BLaER1 (cell line): Measurements from ENCODE around the gene GOLT1A.

ENCODE experiments used
- H3K27ac ChIP-seq: shearing (Covaris generic); formaldehyde crosslinking; 2 replicates; pipeline ENCODE4 v1.8.1; 2022
- H3K27me3 ChIP-seq: shearing (Covaris generic); formaldehyde crosslinking; 2 replicates; pipeline ENCODE4 v1.8.1; 2022
- H3K36me3 ChIP-seq: shearing (Covaris generic); formaldehyde crosslinking; 2 replicates; pipeline ENCODE4 v1.8.1; 2022
- H3K4me1 ChIP-seq: shearing (Covaris generic); formaldehyde crosslinking; 2 replicates; pipeline ENCODE4 v1.8.1; 2022
- H3K4me2 ChIP-seq: shearing (Covaris generic); formaldehyde crosslinking; 2 replicates; pipeline ENCODE4 v1.8.1; 2022
- H3K4me3 ChIP-seq: shearing (Covaris generic); formaldehyde crosslinking; 2 replicates; pipeline ENCODE4 v1.8.1; 2022
- H3K9ac ChIP-seq: shearing (Covaris generic); formaldehyde crosslinking; 2 replicates; pipeline ENCODE4 v1.8.1; 2022
- H3K9me3 ChIP-seq: shearing (Covaris generic); formaldehyde crosslinking; 2 replicates; pipeline ENCODE4 v1.8.1; 2022
- H4K20me1 ChIP-seq: shearing (Covaris generic); formaldehyde crosslinking; 2 replicates; pipeline ENCODE4 v1.8.1; 2022
- Cebpa-rat ChIP-seq: shearing (Covaris generic); IDR thresholded peaks from 2 replicates; pipeline ENCODE4 v1.8.1; 2022

The GOLT1A gene

DNA sequence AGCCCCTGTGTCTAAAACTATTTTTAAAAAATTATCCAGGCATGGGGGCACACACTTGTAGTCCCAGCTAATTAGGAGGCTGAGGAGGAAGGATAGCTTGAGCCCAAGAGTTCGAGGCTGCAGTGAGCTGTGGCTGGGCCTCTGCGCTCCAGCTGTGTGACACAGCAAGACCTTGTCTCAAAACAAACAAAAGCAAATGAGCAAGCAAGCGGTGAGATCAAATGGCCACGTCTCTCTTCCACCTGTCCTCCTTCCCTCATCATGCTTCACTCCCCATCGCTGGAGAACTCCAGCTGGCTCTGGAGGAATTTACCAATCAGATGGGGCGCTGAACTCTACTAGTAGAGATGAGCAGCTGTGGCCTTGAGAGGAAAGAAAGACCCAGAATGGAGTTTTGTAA, 33.7 kb downstream of the GOLT1A start:
- Histone ChIP-seq H3K4me1 (peaks cover 59% of the 10 kb centered on the region), H3K27me3 (no peaks in the 10 kb centered on the region), H3K27ac (no peak overlapping the region), H3K9me3 (no peaks in the 10 kb centered on the region), H3K4me3 (no peak overlapping the region), H4K20me1 (no peaks in the 10 kb centered on the region), H3K36me3 (no peaks in the 10 kb centered on the region), H3K9ac (no peak overlapping the region), H3K4me2 (peak overlapping the region; percentile 77)
- no peak for TF ChIP-seq Cebpa-rat

DNA sequence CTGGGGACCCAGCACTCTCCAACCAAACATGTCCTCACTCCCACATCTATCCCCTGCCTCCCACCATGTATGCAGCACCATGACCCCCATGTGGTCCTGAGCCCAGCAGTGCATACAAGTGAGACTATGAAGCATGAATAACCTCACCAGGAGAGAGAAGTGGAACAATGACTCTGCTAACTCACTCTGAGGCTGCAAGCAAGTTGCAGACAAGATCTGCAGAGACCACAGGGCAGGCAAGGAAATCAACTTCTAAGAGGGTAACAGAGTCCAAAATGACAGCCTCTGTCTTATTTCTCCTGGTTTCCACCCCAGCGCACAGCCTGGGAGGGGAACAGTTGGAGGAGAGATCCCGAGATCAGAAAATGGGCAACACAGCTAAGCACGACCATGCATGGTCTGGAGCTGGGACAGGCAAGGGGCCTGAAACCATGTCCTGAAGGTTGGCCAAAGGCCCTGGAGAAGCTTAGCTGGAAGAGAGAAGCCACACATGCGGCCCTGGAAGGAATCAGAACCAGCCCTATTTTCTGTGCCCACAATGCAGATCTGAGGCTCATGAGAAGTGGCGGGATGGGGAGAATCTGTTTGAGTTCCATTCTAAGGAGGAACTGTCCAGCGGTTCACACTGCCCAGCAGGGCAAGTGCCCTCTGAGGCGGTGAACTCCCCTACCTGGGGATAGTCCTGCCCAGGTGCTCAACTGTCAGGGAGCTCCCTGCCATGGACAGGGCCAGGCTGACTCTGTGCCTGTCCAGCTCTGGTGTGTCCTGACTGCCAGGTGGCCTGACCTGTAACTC, 35.1 kb downstream of the GOLT1A start:
- Histone ChIP-seq H3K9me3 (no peaks in the 10 kb centered on the region), H3K36me3 (no peaks in the 10 kb centered on the region), H3K4me3 (peak overlapping the region; percentile 15; the same call in 1 of the 2 replicates), H4K20me1 (no peaks in the 10 kb centered on the region), H3K9ac (peak overlapping the region; percentile 16; the same call in 1 of the 2 replicates), H3K4me1 (peaks cover 59% of the 10 kb centered on the region), H3K27me3 (no peaks in the 10 kb centered on the region), H3K4me2 (peak overlapping the region; percentile 77), H3K27ac (peak overlapping the region; percentile 16; the same call in 1 of the 2 replicates)
- no peak for TF ChIP-seq Cebpa-rat

DNA sequence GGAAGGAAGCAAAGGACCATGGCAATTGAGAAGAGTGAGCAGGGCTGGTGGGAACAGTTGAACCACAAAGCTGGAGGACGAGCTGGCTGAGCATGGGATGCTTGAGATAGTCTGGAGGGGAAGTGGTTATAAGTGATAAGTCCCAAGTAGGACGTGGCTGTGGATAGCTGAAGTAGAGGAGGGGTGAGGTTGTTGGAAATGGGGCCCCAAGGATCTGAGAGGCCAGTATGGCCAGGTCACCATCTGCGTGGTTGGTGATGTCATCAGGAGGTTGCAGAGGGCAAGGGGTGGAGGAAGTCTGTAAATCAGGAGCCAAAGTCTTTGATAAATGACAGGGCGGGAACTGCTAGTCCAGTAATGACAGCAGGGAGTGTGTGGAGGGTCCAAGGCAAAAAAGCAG, 36.7 kb downstream of the GOLT1A start:
- Histone ChIP-seq H4K20me1 (no peaks in the 10 kb centered on the region), H3K4me2 (peak overlapping the region; percentile 77), H3K9ac (no peak overlapping the region), H3K9me3 (no peaks in the 10 kb centered on the region), H3K27me3 (no peaks in the 10 kb centered on the region), H3K27ac (peak overlapping the region; percentile 16; the same call in 1 of the 2 replicates), H3K4me1 (peaks cover 59% of the 10 kb centered on the region), H3K36me3 (no peaks in the 10 kb centered on the region), H3K4me3 (no peak overlapping the region)
- no peak for TF ChIP-seq Cebpa-rat

DNA sequence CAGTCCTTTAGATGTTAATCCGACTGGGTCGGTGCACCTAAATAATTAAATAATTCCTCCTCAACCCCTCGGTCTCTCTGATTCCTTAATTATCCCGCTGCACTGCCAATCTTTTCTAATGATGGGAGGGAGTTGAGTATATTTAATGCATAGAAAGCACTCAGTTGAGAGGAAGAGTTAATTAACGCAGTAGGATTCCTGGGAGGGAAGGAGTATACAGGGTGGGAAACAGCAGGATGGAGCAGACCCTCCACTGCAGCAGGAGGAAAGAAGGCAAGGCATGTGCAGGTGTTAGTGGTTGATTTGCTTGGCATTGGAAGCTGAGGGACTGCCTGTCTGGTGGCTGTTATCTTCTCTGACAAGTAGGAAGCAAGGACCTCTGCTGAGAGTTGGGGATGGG, 37.7 kb downstream of the GOLT1A start:
- Histone ChIP-seq H3K4me1 (peaks cover 52% of the 10 kb centered on the region), H3K4me2 (peak overlapping the region; percentile 77), H3K36me3 (no peaks in the 10 kb centered on the region), H3K27me3 (no peaks in the 10 kb centered on the region), H4K20me1 (no peaks in the 10 kb centered on the region), H3K9ac (no peak overlapping the region), H3K4me3 (no peak overlapping the region), H3K9me3 (peaks cover 10% of the 10 kb centered on the region), H3K27ac (no peak overlapping the region)
- no peak for TF ChIP-seq Cebpa-rat

DNA sequence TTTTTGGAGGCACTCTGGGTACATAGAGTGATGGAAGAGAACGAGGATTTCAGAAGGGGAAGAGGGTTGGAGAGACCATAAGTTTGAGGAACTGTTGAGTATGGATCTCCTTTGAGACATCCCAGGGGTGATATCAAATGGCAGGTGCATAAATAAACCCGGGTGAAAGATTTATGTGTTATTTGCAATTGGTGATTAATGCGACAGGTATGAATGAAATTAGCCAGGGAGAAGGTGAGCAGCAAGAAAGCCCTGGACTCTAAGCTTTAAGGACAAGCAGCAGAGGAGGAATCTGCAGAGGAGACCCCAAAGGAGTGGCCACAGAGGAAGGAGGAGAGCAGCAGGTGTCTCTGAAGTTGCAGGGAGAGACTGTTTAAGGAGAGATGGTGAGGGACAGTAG, 38.8 kb downstream of the GOLT1A start:
- H3K4me2 ChIP-seq, result no peak overlapping the region
- no peaks in the 10 kb centered on the region for H3K27me3 ChIP-seq
- no peaks in the 10 kb centered on the region for H4K20me1 ChIP-seq
- no peak overlapping the region for H3K9ac ChIP-seq
- peaks cover 45% of the 10 kb centered on the region for H3K4me1 ChIP-seq
- peaks cover 20% of the 10 kb centered on the region for H3K9me3 ChIP-seq
- TF ChIP-seq Cebpa-rat, result no peak
- no peaks in the 10 kb centered on the region for H3K36me3 ChIP-seq
- H3K4me3 ChIP-seq, result no peak overlapping the region
- H3K27ac ChIP-seq, result no peak overlapping the region

DNA sequence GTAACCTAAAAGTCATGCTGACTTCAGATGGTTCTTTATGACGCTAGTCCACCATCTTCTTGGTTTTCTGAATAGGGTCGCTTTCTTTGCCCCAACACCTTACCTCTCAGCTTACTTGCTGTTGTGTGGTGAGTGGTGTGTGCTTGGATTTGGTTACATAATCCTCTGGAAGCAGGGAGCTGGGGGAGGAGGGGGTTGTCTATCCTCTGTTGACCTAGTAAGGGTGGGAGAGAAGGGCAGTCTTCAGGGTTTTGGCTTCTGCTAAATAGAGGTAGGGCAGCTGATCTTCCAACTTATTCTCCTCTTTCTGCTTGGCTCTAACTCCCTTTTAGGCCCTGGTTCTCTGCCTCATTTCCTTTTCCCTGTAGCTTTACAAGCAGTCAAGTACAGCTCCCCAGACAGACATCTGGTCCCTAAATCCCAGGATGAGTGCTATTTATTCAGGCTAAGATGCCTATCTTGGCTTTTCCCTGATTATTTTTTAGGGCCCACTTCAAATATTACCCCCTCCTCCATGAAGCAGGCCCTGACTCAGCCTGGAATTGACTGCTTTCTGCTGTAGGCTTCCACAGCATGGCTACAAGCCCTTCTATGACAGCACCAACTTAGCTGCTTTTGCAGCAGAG, 41.3 kb downstream of the GOLT1A start:
- Histone ChIP-seq H3K27me3 (no peaks in the 10 kb centered on the region), H3K36me3 (peaks cover 6% of the 10 kb centered on the region; the same call in 1 of the 2 replicates), H4K20me1 (no peaks in the 10 kb centered on the region), H3K27ac (no peak overlapping the region), H3K9ac (no peak overlapping the region), H3K4me2 (no peak overlapping the region), H3K4me3 (no peak overlapping the region), H3K9me3 (peaks cover 38% of the 10 kb centered on the region), H3K4me1 (peaks cover 21% of the 10 kb centered on the region)
- no peak for TF ChIP-seq Cebpa-rat

DNA sequence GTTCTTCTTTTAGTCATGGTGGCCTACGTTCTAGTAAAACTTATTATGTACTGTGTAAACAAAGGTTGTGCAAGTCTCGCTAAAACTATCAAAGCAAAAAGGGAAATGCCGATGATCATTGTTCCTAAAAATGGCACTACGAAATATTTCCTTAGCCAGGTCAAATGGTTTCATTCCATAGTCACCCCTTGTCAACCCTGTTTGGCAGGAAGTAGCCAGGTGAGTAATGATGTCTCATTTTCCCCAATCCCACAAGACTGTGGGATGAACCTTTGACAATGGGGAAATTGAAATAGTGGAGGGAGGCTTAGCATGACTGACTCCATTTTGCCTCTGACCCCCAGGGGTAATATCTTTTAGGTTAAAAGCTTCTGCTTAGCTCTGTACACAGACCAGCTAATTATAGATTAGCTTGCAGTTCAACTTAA, 42.0 kb downstream of the GOLT1A start:
- no peak overlapping the region for H3K4me2 ChIP-seq
- TF ChIP-seq Cebpa-rat, result no peak
- H3K27ac ChIP-seq, result no peak overlapping the region
- H3K4me3 ChIP-seq, result no peak overlapping the region
- H4K20me1 ChIP-seq, result no peaks in the 10 kb centered on the region
- H3K27me3 ChIP-seq, result no peaks in the 10 kb centered on the region
- H3K9ac ChIP-seq, result no peak overlapping the region
- H3K36me3 ChIP-seq, result peaks cover 6% of the 10 kb centered on the region; the same call in 1 of the 2 replicates
- peaks cover 13% of the 10 kb centered on the region for H3K4me1 ChIP-seq
- peaks cover 38% of the 10 kb centered on the region for H3K9me3 ChIP-seq

DNA sequence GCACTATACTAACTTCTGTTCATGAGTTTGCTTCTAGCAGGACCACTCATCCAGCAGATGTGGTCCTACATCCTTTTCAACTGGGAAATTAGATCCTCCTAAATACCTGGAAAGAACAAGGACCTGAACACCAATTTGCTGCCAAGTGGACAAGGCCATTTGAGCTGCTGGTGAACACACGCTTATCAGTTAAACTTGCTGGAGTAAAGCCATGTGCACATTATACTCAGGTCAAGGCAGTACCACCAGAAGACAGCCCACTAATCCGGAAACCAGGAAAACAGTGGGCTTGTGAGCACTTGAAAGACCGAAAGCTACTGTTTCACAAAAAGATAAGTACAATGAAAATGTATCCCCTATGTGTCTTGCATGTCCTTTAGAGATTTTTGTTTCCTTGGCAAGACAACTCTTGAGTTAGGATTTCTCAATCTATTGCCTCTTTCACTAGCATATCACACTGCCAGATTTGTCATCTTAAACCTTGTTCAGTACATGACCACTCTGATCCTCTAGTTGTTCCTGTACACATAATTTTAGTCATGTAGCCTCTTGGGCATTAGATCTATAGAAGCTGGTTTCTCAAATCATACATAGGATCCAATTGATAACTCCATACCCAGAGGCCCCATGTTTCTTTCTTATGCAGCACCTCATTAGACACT, 43.2 kb downstream of the GOLT1A start:
- H3K4me1 ChIP-seq, result peaks cover 2% of the 10 kb centered on the region; the same call in 1 of the 2 replicates
- TF ChIP-seq Cebpa-rat, result no peak
- peaks cover 6% of the 10 kb centered on the region; the same call in 1 of the 2 replicates for H3K36me3 ChIP-seq
- H3K4me3 ChIP-seq, result no peak overlapping the region
- no peaks in the 10 kb centered on the region for H4K20me1 ChIP-seq
- H3K9ac ChIP-seq, result no peak overlapping the region
- no peak overlapping the region for H3K27ac ChIP-seq
- no peaks in the 10 kb centered on the region for H3K27me3 ChIP-seq
- peaks cover 38% of the 10 kb centered on the region for H3K9me3 ChIP-seq
- H3K4me2 ChIP-seq, result no peak overlapping the region

DNA sequence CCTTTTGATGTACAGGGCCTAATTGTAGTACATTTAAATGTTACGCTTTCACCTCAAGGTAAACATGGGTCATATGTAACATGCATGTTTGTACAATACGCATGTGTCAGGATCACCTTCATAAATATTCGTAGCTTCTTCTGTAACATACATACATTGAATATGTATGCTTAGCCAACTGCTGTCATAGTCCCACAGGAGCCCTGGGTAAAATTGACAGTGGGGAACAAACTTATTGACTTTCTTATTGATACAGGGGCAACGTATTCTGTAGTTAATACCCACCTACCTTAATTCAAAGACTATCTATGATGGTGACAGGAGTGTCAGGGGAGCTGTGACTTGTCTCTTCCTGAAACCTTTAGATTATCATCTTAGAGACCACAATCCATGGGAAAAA, 43.9 kb downstream of the GOLT1A start:
- Histone ChIP-seq H3K27me3 (no peaks in the 10 kb centered on the region), H3K9ac (no peak overlapping the region), H4K20me1 (no peaks in the 10 kb centered on the region), H3K9me3 (peaks cover 38% of the 10 kb centered on the region), H3K4me1 (no peaks in the 10 kb centered on the region), H3K27ac (no peak overlapping the region), H3K4me2 (no peak overlapping the region), H3K4me3 (no peak overlapping the region), H3K36me3 (peaks cover 6% of the 10 kb centered on the region; the same call in 1 of the 2 replicates)
- TF ChIP-seq Cebpa-rat, result no peak

DNA sequence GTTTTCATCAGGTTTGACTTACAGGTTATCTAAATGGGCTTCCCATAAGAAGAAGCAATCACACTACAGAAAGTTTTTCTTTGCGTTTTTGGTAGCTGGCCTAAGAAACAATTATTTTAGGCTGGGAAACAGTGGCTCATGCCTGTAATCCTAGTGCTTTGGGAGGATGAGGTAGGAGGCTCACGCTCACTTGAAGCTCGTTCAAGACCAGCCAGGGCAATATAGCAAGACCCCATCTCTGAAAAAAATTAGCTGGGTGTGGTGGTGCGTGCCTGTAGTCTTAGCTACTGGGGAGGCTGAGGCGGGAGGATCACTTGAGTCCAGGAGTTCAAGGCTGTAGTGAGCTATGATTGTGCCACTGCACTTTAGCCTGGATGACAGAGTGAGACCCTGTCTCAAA, 46.1 kb downstream of the GOLT1A start:
- Histone ChIP-seq H3K4me2 (no peak overlapping the region), H4K20me1 (no peaks in the 10 kb centered on the region), H3K9ac (no peak overlapping the region), H3K4me1 (peaks cover 4% of the 10 kb centered on the region), H3K9me3 (peaks cover 38% of the 10 kb centered on the region), H3K27ac (no peak overlapping the region), H3K27me3 (no peaks in the 10 kb centered on the region), H3K4me3 (no peak overlapping the region), H3K36me3 (peaks cover 6% of the 10 kb centered on the region; the same call in 1 of the 2 replicates)
- no peak for TF ChIP-seq Cebpa-rat
